Measurements from ENCODE around the gene FAM3C. TPM values are rescaled to one million over a fixed set of nuclear protein-coding genes. Genes with fewer than 3 reads are reported as not detected.

FAM3C gene
- total RNA-seq, 1 donor from 2014 or later = 38.6 TPM

DNA sequence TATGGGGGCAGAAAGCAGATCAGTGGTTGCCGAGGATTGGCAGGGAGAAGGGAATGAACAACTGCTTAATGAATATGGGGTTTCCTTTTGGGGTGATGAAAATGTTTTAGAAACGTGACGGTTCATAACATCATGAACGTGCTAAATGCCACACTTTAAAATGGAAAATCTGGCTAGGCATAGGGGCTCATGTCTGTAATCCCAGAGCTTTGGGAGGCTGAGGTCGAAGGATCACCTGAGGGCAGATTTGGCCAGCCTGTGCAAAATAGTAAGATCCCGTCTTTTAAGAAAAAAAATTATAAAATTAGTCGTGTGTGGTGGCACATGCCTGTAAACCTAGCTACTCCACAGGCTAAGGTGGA, 3.1 kb downstream of the FAM3C start:
- H3K27ac Mint-ChIP-seq (ENCODE audit: unreplicated experiment) = no peak overlapping the region
- H3K9me3 Mint-ChIP-seq (ENCODE audit: low read depth) = no peaks in the 10 kb centered on the region
- DNase-seq (ENCODE audit: low spot score) = no peak
- peaks cover 4% of the 10 kb centered on the region for H3K36me3 Mint-ChIP-seq (ENCODE audit: low read depth)
- TF ChIP-seq, protein P1, sequence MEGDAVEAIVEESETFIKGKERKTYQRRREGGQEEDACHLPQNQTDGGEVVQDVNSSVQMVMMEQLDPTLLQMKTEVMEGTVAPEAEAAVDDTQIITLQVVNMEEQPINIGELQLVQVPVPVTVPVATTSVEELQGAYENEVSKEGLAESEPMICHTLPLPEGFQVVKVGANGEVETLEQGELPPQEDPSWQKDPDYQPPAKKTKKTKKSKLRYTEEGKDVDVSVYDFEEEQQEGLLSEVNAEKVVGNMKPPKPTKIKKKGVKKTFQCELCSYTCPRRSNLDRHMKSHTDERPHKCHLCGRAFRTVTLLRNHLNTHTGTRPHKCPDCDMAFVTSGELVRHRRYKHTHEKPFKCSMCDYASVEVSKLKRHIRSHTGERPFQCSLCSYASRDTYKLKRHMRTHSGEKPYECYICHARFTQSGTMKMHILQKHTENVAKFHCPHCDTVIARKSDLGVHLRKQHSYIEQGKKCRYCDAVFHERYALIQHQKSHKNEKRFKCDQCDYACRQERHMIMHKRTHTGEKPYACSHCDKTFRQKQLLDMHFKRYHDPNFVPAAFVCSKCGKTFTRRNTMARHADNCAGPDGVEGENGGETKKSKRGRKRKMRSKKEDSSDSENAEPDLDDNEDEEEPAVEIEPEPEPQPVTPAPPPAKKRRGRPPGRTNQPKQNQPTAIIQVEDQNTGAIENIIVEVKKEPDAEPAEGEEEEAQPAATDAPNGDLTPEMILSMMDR (IDR thresholded peaks at IDR 0.05) = no peak
- H3K4me1 Mint-ChIP-seq (ENCODE audit: low read depth) = peaks cover 40% of the 10 kb centered on the region
- H3K4me3 Mint-ChIP-seq (ENCODE audit: unreplicated experiment) = no peak overlapping the region
- no peaks in the 10 kb centered on the region for H3K27me3 Mint-ChIP-seq (ENCODE audit: low read depth)

DNA sequence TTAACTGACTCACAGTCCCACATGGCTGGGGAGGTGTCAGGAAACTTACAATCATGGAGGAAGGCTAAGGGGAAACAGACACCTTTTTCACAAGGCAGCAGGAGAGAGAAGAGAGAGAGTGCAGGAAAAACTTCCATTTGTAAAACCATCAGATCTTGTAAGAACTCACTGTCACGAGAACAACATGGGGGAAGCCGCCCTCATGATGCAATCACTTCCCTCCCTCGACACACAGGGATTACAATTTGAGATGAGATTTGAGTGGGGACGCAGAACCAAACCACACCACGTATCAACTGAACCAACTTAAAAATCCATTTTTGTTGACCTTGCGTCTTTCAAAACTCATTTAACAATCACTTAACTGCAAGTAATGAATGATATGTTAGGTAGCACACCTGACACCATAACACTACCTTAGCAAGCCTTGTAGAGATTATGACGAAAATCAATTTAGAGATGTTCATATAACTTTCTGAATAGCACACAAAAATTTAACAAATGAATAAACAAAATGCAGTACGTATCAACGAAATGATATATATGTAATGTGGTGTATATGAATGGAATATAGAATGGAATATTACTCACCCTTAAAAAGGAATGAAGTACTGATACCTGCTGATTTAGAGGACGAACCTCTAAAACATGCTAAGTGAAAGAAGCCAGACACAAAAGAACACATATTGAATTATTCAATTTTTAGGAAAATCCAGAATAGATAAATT, 3.7 kb downstream of the FAM3C start:
- H3K27me3 Mint-ChIP-seq (ENCODE audit: low read depth) = no peaks in the 10 kb centered on the region
- no peak overlapping the region for H3K27ac Mint-ChIP-seq (ENCODE audit: unreplicated experiment)
- H3K9me3 Mint-ChIP-seq (ENCODE audit: low read depth) = no peaks in the 10 kb centered on the region
- TF ChIP-seq, protein P1 (IDR thresholded peaks at IDR 0.05) = no peak
- H3K4me1 Mint-ChIP-seq (ENCODE audit: low read depth) = peaks cover 44% of the 10 kb centered on the region
- H3K4me3 Mint-ChIP-seq (ENCODE audit: unreplicated experiment) = no peak overlapping the region
- DNase-seq (ENCODE audit: low spot score) = no peak
- H3K36me3 Mint-ChIP-seq (ENCODE audit: low read depth) = peaks cover 4% of the 10 kb centered on the region

DNA sequence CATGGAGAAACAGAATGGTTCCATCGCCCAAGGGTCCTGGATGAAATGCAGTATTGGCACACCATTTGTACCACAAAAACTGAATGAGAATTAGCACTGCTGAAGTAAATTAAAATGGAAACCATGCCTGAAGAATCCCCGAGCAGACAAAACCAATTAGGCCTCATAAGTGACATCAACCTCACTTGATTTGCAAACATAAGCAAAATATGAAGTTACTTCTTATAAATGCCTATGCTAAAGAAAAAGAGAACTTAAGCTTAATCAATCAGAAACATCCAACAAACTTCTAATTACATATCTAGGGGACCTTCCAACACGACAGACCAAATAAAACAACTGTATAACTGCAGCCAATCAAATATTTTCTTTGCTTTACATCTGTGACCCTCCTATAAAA, 4.4 kb downstream of the FAM3C start:
- TF ChIP-seq, protein P1 (IDR thresholded peaks at IDR 0.05) = no peak
- Mint-ChIP-seq H3K27me3 (ENCODE audit: low read depth) (no peaks in the 10 kb centered on the region), H3K4me1 (ENCODE audit: low read depth) (peaks cover 47% of the 10 kb centered on the region), H3K36me3 (ENCODE audit: low read depth) (peaks cover 4% of the 10 kb centered on the region), H3K9me3 (ENCODE audit: low read depth) (no peaks in the 10 kb centered on the region), H3K27ac (ENCODE audit: unreplicated experiment) (no peak overlapping the region), H3K4me3 (ENCODE audit: unreplicated experiment) (no peak overlapping the region)
- DNase-seq (ENCODE audit: low spot score) = no peak

DNA sequence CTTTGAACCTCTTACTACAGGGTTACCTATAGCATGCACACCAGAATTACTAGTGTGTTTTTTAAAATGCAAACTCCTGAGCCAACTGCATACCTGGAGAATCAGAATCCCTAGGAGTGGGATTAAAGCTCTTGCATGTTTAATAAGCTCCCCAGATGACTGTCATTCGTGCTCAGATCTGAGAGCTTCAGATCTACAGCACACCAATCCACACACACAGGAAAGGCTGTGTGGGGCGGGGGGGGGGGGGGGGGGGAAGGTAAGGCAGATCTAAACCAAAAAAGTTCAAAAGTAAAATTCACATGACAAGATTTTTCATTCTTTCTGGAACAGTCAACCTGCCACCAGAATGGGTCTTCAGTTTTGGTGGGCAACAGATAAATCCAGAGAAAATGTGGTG, 5.5 kb downstream of the FAM3C start:
- Mint-ChIP-seq H3K4me3 (ENCODE audit: unreplicated experiment) (no peak overlapping the region), H3K27me3 (ENCODE audit: low read depth) (no peaks in the 10 kb centered on the region), H3K36me3 (ENCODE audit: low read depth) (peaks cover 4% of the 10 kb centered on the region), H3K4me1 (ENCODE audit: low read depth) (peaks cover 52% of the 10 kb centered on the region), H3K27ac (ENCODE audit: unreplicated experiment) (no peak overlapping the region), H3K9me3 (ENCODE audit: low read depth) (no peaks in the 10 kb centered on the region)
- no peak for DNase-seq (ENCODE audit: low spot score)
- TF ChIP-seq, protein P1 (IDR thresholded peaks at IDR 0.05) = no peak

DNA sequence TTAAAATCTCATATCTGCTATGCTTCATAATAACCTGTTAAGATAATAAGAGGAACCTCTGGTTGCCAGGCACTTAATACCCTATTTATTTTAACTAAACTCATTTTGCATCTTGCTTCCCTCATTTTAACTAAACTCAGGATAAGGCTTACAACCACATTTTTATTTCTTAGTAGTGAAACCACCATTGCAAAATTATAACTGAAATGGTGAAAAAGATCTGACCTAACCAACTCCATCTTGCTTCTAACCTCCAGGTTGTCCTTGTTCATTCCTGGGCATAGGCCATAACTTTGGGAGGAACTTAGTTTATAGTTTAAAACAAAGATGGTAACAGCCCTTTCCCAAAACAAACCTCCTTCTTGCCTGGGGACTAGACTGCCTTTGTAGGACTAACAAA, 6.0 kb downstream of the FAM3C start:
- H3K4me1 Mint-ChIP-seq (ENCODE audit: low read depth) = peaks cover 54% of the 10 kb centered on the region
- H3K27ac Mint-ChIP-seq (ENCODE audit: unreplicated experiment) = no peak overlapping the region
- DNase-seq (ENCODE audit: low spot score) = no peak
- H3K9me3 Mint-ChIP-seq (ENCODE audit: low read depth) = no peaks in the 10 kb centered on the region
- TF ChIP-seq, protein P1 (IDR thresholded peaks at IDR 0.05) = no peak
- H3K4me3 Mint-ChIP-seq (ENCODE audit: unreplicated experiment) = no peak overlapping the region
- H3K27me3 Mint-ChIP-seq (ENCODE audit: low read depth) = no peaks in the 10 kb centered on the region
- H3K36me3 Mint-ChIP-seq (ENCODE audit: low read depth) = peaks cover 4% of the 10 kb centered on the region

Measured in chondrocyte (in vitro differentiated cells).